GM21786 (cell line): ENCODE data around the gene PIGB.
"Not testable (repeated sequence)": the region's sequence is repeated elsewhere in the genome, so short reads cannot be mapped to it uniquely, and the experiment has no call there.

Experiments
- ATAC-seq: cut with Tn5 transposase; IDR thresholded peaks from one replicate; pipeline ENCODE4 v1.9.1; 2021; ENCODE audit not compliant: unreplicated experiment

The PIGB gene

DNA sequence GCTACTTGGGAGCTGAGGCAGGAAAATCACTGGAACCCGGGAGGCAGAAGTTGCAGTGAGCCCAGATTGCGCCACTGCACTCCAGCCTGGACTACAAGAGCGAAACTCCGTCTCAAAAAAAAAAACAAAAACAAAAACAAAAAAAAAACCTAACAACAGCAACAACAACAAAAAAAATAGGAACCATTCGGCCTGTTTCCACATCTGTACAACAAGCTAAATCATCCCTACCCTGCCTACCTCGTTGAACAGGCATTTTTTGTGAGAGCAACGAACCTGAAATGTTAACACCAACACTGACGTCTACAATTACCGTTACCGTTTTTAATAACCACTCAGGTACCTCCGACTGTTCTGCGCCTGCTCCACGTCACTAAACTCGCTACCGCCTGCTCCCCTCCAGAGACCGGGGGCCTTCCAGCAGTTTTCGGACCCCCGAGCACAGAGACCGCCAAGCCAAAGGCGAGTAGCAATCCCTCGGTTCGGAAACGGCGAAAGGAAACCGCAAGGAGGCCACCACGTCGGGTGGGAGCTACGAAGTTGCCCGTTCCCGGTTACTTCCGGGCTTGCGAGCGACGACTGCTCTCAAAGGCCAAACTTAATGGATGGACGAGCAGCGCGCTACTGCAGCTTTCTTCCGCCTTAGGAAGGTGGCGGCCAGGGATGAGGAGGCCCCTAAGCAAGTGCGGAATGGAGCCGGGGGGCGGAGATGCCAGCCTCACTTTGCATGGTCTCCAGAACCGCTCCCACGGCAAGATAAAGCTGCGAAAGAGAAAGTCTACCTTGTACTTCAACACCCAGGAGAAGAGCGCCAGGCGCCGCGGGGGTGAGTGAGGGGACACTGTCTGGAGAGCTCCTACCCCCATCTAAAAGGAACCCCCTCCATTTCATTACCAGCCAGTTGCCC, at the start of gene PIGB, which contains the start of gene PIGBOS1:
Gene PIGB, plus strand, starts transcription at position 635 of the 907 bp plus-strand sequence. Its CDS starts 29 bp downstream, at position 664.
Gene PIGBOS1, minus strand, starts transcription at position 536 of the 907 bp plus-strand sequence. CDS start 1,331 bp downstream, outside the sequence.
- peak; percentile 83 for ATAC-seq

DNA sequence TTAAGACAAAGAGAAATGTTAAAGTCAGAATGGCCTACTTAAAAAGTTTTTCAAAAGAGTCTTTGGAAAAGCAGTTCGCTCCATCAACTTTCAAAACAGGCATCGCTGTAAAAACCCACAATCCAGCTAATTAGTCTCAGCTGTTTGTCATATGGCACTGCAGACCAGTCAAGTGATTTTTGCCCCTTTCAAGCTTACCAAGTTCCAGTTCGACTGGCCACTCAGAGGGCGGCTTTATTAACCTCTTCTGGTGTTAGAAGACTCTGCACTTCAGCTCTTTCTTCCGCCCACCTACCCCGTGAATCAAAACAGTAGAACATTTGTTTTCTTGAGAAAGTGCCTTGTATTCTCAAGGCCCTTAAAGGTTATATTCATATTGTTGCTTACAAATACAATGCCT, 48.7 kb upstream of the PIGB start:
- no peak for ATAC-seq

DNA sequence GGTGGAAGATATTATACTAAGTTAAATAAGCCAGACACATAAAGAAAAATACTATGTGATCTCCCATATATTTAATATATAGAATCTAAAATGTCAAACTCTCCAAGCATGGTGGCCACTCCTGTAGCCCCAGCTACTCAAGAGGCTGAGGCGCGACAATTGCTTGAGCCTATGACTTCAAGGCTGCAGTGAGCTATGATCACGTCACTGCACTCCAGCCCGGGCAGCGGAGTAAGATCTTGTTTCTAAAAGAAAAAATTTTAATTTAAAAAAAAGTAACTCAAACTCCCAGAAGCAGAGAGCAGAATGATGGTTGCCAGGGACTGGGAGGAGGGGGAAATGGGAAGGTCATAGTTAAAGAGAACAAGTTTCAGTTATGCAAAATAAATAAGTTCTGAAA, 42.7 kb upstream of the PIGB start:
- ATAC-seq: no peak

GRCh38 chr15:55277116-55277564, 41.9 kb upstream of the PIGB start:
- ATAC-seq: peak; percentile 54

- no peak for ATAC-seq
Measured at GRCh38 chr15:55277715-55278114, 41.3 kb upstream of the PIGB start.

GRCh38 chr15:55279100-55279745, 39.8 kb upstream of the PIGB start:
- no peak for ATAC-seq

DNA sequence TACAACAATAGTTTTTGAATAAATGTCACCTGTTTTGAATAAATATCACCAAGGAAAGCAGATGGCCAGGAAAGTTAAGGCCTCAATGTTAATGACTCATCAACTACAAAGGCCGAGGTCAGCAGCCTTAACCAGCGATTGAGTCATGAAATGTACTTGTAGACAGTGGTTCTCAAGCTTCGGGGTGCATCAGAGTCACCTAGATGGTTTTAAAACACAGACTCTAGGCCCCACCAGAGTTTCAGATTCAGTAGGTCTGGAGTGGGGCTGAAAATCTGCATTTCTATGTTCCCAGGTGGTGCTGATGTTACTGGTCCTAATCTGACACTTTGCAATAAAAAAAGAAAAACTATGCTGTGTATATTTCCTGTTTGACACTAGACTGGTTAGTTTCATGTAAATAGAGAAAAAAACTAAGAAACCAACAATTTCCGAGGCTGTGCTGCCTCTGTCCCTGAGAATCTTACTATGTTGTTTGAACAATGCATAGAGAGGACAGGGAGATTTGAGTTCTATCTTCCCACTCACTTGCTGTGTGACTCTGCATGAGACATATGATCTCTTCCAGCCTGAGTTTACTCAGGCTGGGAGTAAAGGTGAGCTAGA, 39.2 kb upstream of the PIGB start:
- peak; percentile 79 for ATAC-seq

DNA sequence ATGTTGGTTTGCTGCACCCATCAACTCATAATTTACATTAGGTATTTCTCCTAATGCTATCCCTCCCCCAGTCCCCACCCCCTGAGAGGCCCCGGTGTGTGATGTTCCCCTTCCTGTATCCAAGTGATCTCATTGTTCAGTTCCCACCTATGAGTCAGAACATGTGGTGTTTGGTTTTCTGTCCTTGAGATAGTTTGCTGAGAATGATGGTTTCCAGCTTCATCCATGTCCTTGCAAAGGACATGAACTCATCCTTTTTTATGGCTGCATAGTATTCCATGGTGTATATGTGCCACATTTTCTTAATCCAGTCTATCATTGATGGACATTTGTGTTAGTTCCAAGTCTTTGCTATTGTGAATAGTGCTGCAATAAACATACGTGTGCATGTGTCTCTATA, 38.4 kb upstream of the PIGB start:
- ATAC-seq: not testable (repeated sequence)

- ATAC-seq: no peak
Measured at GRCh38 chr15:55281517-55282228, 37.3 kb upstream of the PIGB start.

DNA sequence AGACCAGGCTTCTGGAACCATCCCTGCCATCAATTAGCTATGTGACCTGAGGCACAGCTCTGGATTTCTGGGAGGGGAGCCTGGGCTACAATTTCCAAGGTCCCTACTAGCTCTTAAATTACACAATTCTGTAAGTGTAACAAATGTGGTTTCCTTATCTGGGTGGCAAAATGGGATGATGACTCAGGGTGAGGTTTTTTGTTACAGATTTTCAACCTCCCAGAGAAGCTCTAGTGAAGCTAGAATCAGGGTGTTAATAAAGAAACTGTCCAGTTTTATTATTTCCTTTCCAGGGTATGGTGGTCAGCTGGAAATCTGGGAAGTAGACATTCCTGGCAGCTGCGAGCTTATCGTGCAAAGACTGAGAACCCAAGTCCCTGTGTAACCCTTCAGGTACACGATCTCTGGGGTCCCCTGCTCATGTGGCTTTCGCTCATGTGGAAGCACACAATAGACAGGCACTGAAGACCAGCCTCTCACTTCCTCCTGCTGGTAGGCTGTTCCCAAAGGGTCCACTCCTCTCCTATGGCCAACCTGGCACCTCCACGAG, 36.7 kb upstream of the PIGB start:
- no peak for ATAC-seq

- ATAC-seq: no peak
Measured at GRCh38 chr15:55283379-55284147, 35.5 kb upstream of the PIGB start.

- ATAC-seq: no peak
Measured at GRCh38 chr15:55284426-55284825, 34.6 kb upstream of the PIGB start.

- ATAC-seq: not testable (repeated sequence)
Measured at GRCh38 chr15:55286442-55287189, 32.4 kb upstream of the PIGB start.

- no peak for ATAC-seq
Measured at GRCh38 chr15:55288006-55288717, 30.9 kb upstream of the PIGB start.

DNA sequence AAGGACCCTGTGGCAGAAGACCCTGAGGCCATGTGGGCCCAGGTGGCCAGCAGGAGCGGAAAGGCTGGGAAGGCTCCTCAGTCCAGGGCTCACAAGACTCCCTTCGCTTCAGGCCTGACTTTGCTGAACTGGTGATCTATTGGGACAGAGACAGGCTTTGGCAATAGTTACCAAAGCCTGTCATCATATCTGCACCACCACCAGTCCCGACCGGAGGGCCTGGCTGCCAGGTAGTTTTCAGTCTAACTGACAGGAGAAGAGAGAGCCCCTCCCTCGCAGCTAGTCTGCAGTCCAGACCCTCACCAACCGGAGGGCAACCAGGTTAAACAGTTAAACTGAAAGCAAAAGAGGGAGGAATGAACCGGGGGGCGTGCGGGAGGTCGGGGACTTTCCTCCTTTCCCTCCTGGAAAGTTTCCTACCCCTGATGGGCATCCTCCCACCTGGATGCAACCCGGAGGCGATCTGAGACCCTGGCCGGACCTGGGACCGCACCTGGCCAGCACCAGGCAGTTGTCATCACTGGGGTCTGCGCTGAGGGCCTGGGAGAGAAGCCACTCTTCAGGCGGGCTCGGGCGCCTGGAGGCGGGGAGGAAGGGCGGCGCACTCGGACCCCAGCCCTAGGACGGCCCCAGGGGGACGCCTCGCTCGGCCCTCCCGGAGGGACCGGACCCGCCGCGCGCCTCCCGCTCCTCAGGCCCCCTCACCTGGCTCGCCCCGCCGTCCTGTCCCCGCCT, 29.8 kb upstream of the PIGB start:
- ATAC-seq: peak; percentile 25

GRCh38 chr15:55289746-55290527, 29.1 kb upstream of the PIGB start, which contains the start of gene RAB27A:
RAB27A (minus strand) TSS chr15:55289813; CDS start chr15:55234934, 54,879 bp downstream.
- ATAC-seq: peak; percentile 64

GRCh38 chr15:55290528-55291057, 28.4 kb upstream of the PIGB start:
- ATAC-seq: peak; percentile 68
